T-helper 9 cell (primary cell): ENCODE measurements around the gene AP5B1.

Experiments used
- DNase-seq: peaks from one replicate; pipeline ENCODE4 v3.0.0-alpha.2; 2020
- total RNA-seq, 2 donors: gene quantifications; one replicate each; lab custom pipeline; 2026; lab: John Stamatoyannopoulos, UW

The AP5B1 gene, protein sequence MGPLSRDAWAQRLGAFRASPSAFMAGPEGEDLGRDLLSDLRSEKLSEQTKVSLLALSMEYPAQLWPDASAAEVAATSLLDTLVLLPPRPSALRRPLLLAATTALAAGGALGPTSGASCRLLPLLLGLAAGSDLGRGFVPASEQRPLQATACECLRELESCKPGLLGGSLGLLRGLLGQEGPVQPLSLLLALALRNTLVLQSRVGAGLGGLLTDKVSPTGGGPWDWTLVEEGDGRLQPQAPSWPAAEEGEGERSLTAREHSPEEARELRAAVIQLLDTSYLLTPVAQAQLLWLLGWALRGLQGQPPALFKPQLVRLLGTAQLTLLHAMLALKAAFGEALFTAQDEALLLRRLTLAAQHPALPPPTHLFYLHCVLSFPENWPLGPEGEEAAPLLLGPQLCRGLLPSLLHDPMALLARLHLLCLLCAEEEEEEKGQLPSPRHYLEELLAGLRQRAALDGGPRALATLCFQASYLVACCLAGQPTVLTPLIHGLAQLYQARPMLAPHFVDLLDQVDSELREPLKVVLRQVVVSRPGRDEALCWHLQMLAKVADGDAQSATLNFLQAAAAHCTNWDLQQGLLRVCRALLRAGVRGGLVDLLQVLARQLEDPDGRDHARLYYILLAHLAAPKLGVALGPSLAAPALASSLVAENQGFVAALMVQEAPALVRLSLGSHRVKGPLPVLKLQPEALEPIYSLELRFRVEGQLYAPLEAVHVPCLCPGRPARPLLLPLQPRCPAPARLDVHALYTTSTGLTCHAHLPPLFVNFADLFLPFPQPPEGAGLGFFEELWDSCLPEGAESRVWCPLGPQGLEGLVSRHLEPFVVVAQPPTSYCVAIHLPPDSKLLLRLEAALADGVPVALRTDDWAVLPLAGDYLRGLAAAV
- total RNA-seq: 40.3 to 73.9 reads per million in 2 donors

DNA sequence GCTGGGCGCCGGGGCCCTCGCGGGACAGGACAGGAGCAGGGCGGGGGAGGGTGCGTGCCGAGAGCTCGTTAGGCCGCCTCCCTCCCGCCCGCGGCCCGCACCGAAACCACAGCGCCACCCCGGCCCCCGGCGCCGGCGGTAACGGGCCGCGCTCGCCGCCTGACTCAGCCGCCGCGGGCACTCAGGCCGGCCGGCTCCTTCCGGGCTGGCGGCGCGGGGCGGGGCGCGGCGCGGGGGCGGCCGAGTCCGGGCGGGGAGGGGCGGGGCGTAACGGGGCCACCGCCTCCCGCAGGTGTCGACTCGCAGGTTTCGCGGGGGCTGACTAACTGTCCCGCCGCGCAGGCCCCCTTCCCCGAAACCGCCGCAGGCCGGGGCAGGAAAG lies at the start of gene AP5B1:
AP5B1 (minus strand) TSS at position 207 of the 382 bp plus-strand sequence. CDS start 385 bp downstream, outside the sequence.
- peak; percentile 73 for DNase-seq

DNA sequence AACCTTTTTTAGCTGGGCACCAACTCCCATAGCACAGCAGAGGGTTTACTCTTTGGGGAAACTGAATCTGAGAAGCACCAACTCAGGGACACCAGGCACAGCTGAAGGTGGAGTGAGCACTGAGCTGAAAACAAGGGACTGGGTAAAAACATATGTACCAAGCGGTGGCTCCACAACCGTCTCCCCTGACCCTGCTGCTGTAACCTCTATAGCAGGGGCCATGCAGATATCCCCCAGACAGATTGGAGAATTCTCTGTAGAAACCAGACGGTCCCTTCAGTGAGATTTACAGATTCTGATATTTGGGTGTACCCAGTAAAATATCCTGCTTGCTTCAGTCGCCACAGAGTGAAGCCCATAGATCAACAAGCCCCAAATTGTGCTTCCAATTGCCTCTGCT lies 48.7 kb upstream of the AP5B1 start:
- DNase-seq: no peak

DNA sequence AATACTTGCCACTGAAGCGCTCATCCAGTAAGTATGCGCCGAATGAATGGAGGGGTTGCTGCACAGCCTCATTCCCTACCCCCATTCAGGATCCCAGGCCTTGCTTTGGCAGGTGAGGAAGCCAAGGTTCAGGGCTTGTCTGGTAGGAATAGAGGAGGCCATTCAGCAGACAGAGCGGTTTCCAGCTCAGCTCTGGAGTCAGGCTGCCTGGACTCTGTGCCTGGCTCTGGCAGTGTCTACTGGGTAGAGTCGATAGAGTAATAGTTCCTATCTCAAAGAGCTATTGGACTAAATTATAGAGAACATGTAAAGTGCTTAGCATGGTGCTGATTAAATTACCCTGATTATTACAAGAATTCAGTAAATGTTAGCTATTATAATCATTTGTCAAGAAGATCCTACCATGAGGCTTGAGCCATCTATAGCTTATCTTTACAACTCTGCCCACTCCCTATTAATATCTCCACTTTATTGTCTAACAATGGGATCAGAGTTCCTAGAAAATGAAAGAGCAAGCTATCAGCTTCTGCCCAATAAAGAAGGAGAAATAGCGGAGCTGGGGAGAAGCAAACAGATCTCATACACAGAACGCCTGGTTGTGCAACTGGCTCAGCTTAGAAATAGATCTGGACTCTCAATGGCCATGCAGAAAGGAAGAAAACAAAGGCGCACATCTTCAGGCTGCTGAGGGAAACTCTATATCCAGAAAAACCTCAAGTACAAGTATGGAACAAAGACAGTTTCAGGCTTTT lies 46.4 kb upstream of the AP5B1 start:
- DNase-seq: no peak

DNA sequence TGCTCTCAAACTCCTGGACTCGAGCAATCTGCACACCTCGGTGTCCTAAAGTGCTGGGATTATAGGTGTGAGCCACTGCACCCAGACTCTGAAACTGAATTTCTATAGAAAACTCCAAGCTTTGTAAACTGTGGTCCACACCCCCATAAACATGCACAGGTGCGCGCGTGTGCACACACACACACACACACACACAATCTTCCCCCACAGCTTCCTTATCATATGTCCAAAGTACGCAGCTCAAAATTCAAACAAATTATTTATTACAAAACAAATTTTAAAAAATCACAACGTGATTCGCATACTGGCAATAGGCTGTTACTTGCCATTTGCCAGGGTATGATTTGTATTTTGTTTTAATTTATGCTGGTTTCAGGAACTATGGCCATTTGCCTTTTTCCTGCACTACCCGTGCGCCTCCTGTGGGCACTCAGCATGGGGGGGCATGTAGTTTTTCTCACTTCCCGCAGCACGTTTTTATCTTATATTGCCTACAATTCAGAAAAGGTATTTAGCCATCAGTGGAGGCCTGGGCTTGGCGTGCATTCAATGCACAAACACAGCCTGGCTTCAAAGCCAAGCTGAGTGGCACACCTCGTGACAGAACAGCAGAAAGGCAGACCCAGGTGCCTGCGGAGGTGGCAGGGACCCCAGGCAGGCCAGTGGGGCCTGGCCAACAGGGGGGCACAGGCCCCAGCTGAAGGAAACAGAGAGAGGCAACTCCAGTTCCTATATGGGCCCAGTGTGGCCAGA lies 42.2 kb upstream of the AP5B1 start:
- no peak for DNase-seq

DNA sequence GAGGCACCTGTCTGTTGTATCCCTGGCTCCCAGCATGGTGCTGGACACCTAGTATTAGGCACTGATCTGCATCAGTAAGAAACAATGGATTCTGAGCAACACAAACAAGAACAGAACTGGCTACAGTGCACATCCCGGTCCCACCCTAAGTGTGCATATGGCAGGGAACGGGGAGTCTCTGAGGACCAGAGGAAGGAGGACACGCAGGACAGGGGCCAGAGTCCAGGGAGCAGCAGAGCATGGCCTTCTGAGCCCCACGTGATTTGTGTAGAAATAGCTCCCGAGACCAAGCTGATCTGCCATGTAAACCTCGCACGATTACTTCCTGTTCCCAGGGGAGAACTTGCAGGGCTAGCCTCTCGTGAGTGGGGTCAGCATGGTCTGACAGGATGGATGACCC lies 40.3 kb upstream of the AP5B1 start:
- DNase-seq: no peak

DNA sequence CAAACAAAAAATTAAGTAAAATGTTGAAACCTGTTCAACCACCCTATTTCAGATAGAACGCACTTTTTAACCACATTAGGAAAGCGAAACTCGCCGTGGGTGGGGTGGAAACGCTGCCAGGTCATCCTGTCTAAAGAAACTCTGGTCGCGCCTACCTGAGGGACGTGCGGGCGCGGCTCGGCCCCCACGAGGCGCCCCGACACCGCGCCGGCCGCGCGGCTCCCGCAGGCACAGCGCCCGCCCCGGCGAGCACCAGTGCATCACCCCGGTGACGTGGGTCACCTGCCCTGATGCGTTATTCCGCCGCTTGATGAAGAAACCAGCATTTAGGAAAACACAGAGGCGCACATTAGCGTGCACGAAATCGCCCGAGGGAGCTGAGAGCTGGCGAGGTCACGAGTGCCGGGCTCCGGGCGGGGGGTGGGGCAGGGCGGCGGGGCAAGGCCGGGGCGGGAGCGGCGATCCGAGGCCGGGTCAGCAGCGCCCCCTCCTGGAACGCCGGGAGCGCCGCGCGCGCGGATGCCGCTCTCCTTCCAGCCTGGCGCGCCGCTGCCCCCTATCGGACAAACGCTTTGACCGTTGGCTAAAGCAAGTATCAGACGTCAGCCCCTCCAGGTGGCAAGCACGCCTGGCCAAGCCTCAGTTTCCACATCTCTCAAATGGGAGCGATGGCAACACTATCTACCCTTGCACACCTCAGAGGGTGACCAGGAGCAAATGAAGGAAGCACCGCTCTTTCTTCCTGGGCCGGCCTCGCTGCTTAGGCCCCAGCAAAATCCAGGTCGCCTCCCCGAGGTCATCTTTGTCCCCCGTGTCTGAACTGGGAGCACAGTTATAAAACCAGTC lies 37.3 kb upstream of the AP5B1 start:
- DNase-seq: peak; percentile 99

DNA sequence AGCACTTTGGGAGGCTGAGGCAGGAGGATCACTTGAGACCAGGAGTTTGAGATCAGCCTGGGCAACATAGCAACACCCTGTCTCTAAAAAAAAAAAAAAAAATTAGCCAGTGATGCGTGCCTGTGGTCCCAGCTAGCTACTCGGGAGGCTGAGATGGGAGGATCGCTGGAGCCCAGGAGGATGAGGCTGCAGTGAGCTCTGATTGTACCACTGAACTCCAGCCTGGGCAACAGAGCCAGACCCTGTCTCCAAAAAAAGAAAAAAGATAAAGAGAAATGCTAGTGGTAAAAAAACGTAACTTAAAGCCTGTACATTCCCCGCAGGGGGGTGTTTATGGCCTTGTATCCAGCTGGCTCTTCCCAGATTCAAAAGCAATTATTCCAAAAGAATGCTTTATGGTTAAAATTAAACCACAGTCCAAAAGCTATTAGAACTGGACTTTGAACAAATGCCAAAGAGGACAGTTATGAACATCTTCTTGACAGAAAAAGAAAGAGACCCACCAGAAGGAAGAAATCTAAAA lies 36.6 kb upstream of the AP5B1 start:
- DNase-seq: no peak

DNA sequence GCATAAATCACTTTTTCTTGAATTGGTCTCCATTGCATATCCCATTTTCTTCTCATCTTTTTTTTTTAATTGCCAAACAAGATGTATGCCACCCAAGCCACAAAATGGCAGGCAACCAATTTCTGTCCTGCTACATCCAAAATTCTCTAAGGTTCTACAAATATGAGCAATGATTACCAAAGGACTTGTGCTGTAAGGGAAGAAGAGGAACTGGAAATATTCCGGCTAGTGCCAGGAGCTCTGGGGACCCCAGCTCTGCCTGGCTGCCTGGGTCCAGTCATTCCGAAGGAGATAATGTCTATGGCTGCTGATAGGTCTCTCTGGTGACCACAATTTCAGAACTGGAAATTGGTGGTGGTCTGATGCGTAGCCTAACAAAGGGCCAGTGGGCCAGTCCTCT lies 35.9 kb upstream of the AP5B1 start:
- no peak for DNase-seq

DNA sequence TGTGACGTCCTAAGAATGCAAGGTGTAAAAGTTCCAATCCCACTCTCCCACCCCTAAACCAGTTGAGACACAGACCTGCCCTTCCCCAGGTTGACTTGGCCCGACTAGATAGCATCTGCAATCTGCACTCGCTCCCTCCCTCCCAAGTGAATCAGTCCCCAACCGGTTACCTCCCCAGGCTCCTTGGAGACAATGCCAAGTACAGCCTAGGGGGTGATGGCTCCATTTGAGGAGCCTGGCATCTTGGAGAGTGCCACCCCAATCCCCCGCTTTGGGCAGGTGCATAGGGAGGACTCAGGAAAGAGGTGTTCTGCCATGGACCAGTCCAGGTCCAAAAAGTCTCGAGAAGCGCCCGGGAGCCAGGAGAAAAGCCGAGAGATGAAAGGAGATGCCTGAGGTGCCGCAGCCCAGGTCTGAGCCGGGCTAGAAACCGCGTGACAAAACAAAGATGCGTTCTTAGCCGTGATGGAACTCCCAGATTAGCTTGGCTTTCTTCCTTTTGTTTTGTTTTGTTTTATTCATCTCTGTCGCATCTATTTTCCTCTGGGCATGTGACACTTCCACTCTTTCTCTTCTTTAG lies 34.3 kb upstream of the AP5B1 start:
- DNase-seq: no peak

DNA sequence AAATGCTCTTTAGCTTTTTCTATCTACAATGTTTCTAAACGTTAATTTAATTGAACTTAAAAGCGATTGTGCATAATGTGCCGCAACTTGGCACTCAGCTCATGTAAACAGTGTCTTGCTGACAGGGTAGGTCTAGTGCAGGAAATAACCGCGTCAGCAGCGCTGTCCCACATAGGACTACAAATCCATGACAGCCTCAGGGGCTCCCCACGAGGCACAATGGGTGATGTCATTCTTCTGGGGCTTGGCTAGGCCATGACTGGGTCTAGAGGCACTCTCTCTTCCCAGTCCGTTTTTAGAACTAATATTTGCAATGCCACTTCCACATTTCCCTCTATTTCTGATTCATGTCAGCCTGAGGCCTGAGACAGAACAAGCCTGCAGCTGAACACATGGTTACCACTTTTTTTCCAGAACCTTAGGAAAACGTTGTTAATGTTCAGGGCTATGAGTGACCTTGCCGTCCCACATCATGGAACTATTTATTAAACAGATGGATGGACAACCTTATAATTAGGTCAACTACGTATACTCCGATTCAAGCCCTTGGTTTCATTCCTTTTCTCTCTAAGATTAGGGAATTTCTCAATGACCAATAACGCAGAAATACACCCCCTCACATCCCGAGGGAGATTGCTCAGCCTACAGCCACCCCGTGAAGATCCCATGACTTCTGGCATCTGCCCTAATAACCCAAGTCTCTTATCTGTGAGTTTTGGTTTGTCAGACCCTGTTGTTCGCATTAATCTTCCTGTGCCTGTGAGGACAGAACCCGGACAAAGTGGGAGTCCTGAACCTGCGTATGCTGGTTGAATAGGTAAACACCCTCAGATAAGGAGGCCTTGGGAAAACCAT lies 33.6 kb upstream of the AP5B1 start:
- DNase-seq: no peak

DNA sequence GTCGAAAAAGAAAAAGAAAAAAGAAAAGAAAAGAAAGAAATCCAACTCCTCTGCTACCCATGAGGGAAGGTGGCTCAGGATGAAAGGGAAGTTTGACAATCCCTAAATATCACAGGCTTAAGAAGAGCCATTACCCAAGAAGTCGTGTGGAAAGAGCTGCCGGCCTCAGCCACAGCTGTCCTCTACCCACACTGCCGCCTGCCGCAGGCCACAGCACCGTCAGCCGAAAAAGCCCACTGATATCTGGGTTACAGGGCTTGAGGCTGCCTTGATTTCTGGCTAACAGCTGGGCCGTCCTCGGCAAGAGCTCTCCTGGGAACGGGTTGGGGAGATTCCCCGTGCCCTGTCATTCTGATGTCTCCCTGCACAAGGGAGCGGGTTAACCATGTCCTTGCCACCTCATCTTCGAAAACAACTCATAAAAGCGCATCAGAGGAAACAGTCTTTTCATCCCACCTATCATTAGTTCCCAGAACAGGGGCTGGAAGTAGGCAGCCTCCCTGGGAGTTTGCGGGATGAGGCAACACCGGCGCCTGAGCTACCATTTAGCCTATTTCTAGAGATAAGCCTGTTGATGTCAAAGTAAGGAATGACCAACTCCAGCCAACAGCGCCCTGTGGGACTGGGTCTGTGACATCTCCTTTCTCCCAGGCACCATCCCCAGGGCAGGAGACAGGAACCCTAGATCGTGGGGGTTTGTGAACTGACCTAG lies 31.1 kb upstream of the AP5B1 start:
- DNase-seq: no peak

DNA sequence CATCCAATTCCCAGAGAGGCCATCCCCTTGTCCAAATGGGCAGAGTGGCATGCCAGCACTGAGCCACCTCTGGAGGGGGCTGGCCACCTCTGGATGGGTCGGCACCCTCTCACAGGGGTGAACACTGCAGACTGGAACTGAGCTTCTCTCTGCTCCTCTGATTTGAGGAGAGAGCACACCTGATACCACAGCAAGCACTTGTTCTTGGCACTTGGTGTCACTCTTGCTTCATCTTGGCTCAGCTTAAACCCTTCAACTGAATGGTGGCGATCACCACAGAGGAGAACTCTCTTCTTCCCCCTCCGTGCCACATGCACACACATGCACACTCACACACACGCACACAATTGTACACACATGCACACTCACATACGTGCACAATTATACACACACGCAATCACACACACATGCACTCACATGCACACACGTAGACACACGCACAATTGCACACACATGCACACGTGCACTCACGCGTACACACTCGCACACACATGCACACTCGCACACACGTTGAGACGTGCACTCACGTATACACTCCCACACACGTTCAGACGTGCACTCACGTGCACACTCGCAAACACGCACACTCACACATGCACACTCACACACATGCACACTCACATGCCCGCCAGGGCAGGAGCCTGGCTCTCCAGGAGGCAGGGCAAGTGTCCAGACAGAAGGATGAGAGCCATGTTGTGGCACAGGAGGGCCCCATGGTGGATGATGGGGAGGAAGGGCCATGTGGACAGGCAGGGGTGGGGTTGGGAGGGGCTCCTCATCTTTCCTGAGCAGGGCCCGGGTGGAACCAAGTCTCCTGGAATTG lies 29.5 kb upstream of the AP5B1 start:
- DNase-seq: no peak

DNA sequence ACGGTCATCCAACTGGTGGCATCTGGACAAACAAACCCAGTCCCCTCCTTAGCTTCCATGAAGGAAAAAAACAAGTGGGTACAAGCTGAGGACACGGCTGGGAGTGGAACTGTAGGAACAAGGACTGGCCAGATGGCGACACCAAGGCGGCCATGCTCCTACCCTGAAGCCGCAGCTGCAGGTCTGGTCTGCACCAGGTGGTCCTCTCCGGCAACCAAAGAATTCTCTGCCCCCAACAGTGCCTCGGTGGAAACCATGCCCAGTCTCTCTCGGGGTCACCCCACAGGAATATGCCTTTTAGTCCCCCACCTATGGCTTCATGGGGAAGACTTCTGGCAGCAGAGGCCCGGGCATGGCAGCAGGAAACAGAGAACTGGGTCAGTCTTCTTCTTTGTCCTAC lies 28.7 kb upstream of the AP5B1 start:
- DNase-seq: no peak

DNA sequence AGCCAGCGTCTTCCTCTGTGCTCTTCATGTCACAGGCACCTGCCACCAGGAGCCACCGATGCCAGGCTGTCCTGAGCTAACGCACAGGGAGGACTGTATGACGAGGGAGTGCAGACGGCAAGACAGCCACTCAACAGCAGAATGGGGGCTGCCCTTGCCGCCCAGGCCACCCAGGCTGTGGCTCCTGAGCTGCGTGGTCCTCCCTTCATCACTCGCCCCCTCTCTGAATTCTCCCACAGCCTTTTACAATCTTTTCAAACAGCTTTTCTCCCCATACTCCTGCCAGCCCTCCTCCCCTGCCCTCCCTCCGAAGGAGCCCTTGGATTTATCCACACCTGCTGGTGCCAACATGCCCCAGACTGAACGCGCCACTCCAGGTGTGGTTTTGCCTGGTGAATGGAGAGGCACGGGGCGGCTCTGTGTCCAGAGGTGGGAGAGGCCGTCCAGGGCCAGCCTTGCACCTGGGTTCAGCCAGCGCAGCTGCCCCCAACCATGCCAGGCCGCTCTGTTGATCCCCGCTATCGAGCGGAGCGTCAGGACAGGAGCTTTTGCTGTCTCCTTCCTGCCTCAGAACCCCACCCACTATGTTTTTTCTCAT lies 28.1 kb upstream of the AP5B1 start:
- no peak for DNase-seq

DNA sequence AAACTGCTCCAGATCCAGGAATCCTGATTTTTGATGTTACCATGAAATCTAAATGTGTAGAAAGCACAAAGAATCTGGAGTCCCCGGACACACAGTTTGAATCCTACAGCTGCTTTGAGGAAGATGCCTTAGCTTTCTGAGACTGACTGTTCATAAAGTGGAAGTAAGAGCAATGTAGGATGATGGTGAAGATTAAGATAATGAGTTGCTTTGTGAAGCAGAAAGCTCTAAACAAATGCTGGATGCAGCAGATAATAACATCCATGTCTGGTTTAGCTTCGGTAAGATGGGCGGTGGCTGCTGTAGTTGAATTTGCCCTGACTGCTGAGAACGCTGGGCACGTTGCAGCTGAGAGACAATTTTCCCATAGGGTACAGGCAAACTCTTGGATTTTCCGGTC lies 26.2 kb upstream of the AP5B1 start:
- DNase-seq: no peak

DNA sequence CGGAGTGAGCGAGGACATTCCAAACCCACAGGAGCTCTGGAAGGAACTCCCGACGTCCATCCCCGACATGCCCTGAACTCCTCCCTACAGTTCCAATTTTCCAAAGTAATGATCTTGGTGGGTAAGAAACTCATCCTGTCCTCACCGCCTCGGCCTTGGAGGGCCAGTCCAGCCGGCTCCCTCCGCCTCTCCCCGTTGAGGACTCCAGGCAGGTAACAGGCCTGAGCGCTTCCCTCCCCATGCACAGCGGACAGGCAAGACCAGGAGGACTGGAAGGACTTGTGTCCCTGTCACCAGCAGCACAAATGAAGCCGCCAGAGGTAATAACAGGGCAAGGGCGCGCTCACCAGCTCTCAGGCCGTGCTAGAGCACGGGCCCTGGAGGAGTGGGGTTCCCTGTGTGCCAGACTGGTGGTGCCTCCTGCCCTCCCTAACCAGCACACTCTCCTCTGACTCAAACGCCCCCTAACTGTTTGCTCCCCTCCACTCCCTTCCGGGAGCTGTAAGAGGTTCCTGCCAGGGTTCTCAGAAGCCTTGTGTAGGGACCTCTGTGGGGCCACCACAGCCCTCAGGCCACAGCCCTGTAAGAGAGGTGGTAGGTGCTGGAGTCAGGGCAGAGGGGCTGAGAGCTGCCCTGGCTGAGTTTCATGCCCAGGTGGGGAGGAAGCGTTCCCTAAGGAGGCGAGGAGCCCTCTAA lies 23.2 kb upstream of the AP5B1 start:
- DNase-seq: no peak

DNA sequence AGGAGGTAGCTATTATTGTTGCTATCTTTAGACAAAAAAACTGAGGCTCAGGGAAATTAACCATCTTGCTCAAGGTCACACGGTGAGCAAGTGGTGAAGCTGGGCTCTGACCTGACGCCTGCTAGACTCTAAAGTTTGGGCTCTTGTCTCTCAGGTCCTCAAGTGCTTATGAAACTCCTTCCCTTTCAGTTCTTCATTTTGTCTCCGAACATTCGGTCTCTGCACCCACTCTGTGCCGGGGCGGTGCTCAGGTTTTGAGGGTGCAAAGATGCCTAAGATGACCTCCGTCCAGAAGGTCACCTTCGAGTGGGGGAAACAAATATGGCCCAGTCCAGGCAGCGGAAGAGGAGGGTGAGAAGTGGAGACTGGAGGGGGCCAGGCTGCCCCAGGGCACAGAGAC lies 22.1 kb upstream of the AP5B1 start:
- DNase-seq: no peak
